Lower leg skin (tissue), 3 donors: ENCODE results near the gene ADAMTSL1.

Experiments used
- POLR2A ChIP-seq, 2 donors: fragments of 450-650 bp; IDR thresholded peaks; one replicate each; pipeline ENCODE4 v1.6.1; 2016 to 2017; ENCODE audit warnings: antibody characterized with exemption in 2 of 2, mild to moderate bottlenecking in 1 of 2, moderate library complexity in 1 of 2
- TF ChIP-seq, protein P1 (sequence below), 3 donors: fragments of 450-650 bp; IDR thresholded peaks; one replicate each; pipeline ENCODE4 v1.5.1; 2016; ENCODE audit warnings: antibody characterized with exemption in 3 of 3, mild to moderate bottlenecking in 3 of 3, moderate library complexity in 2 of 3

DNA sequence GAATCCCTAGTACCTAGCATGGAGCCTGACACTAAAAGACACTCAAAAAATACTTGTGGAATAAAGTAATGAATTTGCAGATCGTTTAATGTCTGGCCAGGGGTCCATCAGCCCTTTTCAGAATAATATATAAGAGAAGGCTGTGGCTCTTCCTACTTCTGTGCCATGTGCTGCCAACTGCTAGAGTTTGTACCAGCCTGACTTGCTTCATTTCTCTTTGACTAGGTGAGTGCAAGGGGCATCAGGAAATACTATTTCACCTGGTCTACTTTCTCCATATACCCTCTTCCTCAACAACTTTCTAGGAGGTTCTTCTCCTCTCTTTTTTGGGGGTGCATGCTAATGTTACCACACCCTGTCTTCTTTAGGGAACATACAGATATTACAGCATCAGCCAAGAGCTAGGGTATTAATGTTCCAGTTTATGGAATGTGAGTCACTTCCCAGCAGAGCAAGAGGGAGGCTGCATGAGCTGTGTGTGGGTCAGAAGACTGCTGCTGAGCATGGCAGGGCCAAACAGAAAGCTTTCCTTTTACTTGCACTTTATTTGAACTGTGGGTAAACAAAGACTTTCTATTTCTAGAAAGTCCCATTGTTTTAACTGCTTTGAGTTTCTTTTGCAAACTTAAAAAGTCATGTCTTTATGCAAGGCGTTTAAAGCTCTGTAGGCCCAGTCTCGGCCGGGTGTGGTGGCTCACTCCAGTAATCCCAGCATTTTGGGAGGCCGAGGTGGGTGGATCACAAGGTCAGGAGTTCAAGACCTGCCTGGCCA is 158.9 kb downstream of the ADAMTSL1 start:
- no peak for TF ChIP-seq POLR2A (IDR thresholded peaks at IDR 0.05)
- TF ChIP-seq, protein P1, sequence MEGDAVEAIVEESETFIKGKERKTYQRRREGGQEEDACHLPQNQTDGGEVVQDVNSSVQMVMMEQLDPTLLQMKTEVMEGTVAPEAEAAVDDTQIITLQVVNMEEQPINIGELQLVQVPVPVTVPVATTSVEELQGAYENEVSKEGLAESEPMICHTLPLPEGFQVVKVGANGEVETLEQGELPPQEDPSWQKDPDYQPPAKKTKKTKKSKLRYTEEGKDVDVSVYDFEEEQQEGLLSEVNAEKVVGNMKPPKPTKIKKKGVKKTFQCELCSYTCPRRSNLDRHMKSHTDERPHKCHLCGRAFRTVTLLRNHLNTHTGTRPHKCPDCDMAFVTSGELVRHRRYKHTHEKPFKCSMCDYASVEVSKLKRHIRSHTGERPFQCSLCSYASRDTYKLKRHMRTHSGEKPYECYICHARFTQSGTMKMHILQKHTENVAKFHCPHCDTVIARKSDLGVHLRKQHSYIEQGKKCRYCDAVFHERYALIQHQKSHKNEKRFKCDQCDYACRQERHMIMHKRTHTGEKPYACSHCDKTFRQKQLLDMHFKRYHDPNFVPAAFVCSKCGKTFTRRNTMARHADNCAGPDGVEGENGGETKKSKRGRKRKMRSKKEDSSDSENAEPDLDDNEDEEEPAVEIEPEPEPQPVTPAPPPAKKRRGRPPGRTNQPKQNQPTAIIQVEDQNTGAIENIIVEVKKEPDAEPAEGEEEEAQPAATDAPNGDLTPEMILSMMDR (IDR thresholded peaks at IDR 0.05): no peak
